ENCODE data around the gene TFB2M. TPM values are rescaled to one million over a fixed set of nuclear protein-coding genes. Genes with fewer than 3 reads are reported as not detected.

Gene TFB2M
- total RNA-seq, 5 donors from 2014 or later (not counting 1 experiment from before 2014, with no cell fraction given) = 8.5 to 11.8 (median 10.1) TPM

- POLR2A ChIA-PET = no interaction called here
- H3K4me3 ChIP-seq (ENCODE audit: control insufficient read depth in 1 of 2, extremely low read depth in 1 of 2, low read length in 1 of 2) = no peak overlapping the region
- H3K9me3 ChIP-seq = no peaks in the 10 kb centered on the region
- ATAC-seq (replicated peaks in 1 of 4) (no peak), DNase-seq (no peak)
- H3K4me3 Mint-ChIP-seq = no peak overlapping the region
- CTCF ChIA-PET = no interaction called here
- H3K4me1 Mint-ChIP-seq = peaks cover 6 to 8% (median 8%) of the 10 kb centered on the region in 3 donors
- H3K27me3 Mint-ChIP-seq = no peaks in the 10 kb centered on the region
- H3K36me3 Mint-ChIP-seq = no peaks in the 10 kb centered on the region
- peaks cover 0 to 16% (median 11%) of the 10 kb centered on the region in 3 donors for H3K9me3 Mint-ChIP-seq
- 86% methylated on average over 10 of the region's 10 CpGs for WGBS (ENCODE audit: insufficient coverage)
- no peak overlapping the region for H3K27ac Mint-ChIP-seq
- H3K4me1 ChIP-seq (ENCODE audit: control insufficient read depth in 1 of 2, extremely low read depth in 1 of 2, insufficient read depth in 2 of 2, low read length in 2 of 2) = peaks cover 0 to 5% of the 10 kb centered on the region in 2 experiments
- peaks cover 0 to 3% of the 10 kb centered on the region in 2 experiments for H3K27me3 ChIP-seq (replicated peaks in 1 of 2; ENCODE audit: control insufficient read depth in 2 of 2, extremely low read depth in 1 of 2, insufficient read depth in 2 of 2, low read length in 1 of 2)
- no peaks in the 10 kb centered on the region for H3K36me3 ChIP-seq (ENCODE audit: control insufficient read depth in 2 of 2, extremely low read depth in 1 of 2, insufficient read depth in 1 of 2, low read length in 1 of 2)
- no peak overlapping the region for H3K27ac ChIP-seq (ENCODE audit: low read length)
Observed at GRCh38 chr1:246512635-246513034, 53.4 kb downstream of the TFB2M start.

DNA sequence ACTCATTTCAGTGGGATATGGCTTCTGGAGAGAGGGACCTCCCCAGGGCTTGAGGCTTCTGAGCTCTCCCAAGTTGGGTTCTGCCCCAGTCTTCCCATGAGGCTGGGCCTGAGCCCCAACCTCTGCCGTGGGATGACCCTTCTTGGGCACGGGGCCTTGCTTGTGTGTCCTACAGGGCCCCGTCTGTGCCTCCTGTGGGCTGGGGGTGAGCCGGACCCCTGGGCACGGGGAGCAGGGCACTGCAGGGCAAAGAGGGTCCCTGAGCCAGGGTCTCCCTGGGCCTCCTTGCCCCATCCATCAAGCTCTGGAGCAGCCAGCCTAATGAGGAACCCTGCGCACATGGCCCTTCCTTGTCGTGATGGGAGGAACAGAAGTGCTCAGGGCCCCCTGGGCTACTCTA is 53.8 kb downstream of the TFB2M start:
- 96% methylated on average over 7 of the region's 7 CpGs for WGBS (ENCODE audit: insufficient coverage)
- ATAC-seq (replicated peaks in 1 of 4) (no peak), DNase-seq (no peak)
- H3K4me1 ChIP-seq (ENCODE audit: control insufficient read depth in 1 of 2, extremely low read depth in 1 of 2, insufficient read depth in 2 of 2, low read length in 2 of 2) = peaks cover 0 to 8% of the 10 kb centered on the region in 2 experiments
- no peaks in the 10 kb centered on the region for H3K9me3 ChIP-seq
- no peak overlapping the region for H3K4me3 Mint-ChIP-seq
- no peak overlapping the region for H3K27ac ChIP-seq (ENCODE audit: low read length)
- H3K9me3 Mint-ChIP-seq = peaks cover 0 to 16% (median 11%) of the 10 kb centered on the region in 3 donors
- H3K36me3 ChIP-seq (ENCODE audit: control insufficient read depth in 2 of 2, extremely low read depth in 1 of 2, insufficient read depth in 1 of 2, low read length in 1 of 2) = no peaks in the 10 kb centered on the region
- ChIA-PET POLR2A (no interaction called here), CTCF (interaction anchor here in 1 of 2 donors (0.7 kb wide), 1 partner anchor 978 kb away, joined by 3 read pairs; no protein-coding TSS in a partner anchor)
- peaks cover 10 to 12% (median 11%) of the 10 kb centered on the region in 3 donors for H3K4me1 Mint-ChIP-seq
- H3K27me3 Mint-ChIP-seq = no peaks in the 10 kb centered on the region
- H3K4me3 ChIP-seq (ENCODE audit: control insufficient read depth in 1 of 2, extremely low read depth in 1 of 2, low read length in 1 of 2) = no peak overlapping the region
- peaks cover 0 to 3% of the 10 kb centered on the region in 2 experiments for H3K27me3 ChIP-seq (replicated peaks in 1 of 2; ENCODE audit: control insufficient read depth in 2 of 2, extremely low read depth in 1 of 2, insufficient read depth in 2 of 2, low read length in 1 of 2)
- H3K27ac Mint-ChIP-seq = no peak overlapping the region
- H3K36me3 Mint-ChIP-seq = no peaks in the 10 kb centered on the region

- H3K27ac Mint-ChIP-seq = no peak overlapping the region
- H3K9me3 ChIP-seq = no peaks in the 10 kb centered on the region
- no peaks in the 10 kb centered on the region for H3K36me3 ChIP-seq (ENCODE audit: control insufficient read depth in 2 of 2, extremely low read depth in 1 of 2, insufficient read depth in 1 of 2, low read length in 1 of 2)
- H3K4me3 ChIP-seq (ENCODE audit: control insufficient read depth in 1 of 2, extremely low read depth in 1 of 2, low read length in 1 of 2) = no peak overlapping the region
- ChIA-PET POLR2A (interaction anchor here in 1 of 2 donors (0.7 kb wide), 1 partner anchor 122 kb away, joined by 4 read pairs; no protein-coding TSS in a partner anchor), CTCF (no interaction called here)
- peaks cover 0 to 16% (median 11%) of the 10 kb centered on the region in 3 donors for H3K9me3 Mint-ChIP-seq
- no peak for DNase-seq
- no peak for ATAC-seq (replicated peaks in 1 of 4)
- peaks cover 0 to 3% of the 10 kb centered on the region in 2 experiments for H3K27me3 ChIP-seq (replicated peaks in 1 of 2; ENCODE audit: control insufficient read depth in 2 of 2, extremely low read depth in 1 of 2, insufficient read depth in 2 of 2, low read length in 1 of 2)
- 94% methylated on average over 6 of the region's 7 CpGs for WGBS (ENCODE audit: insufficient coverage)
- no peak overlapping the region for H3K4me3 Mint-ChIP-seq
- H3K36me3 Mint-ChIP-seq = no peaks in the 10 kb centered on the region
- H3K4me1 ChIP-seq (ENCODE audit: control insufficient read depth in 1 of 2, extremely low read depth in 1 of 2, insufficient read depth in 2 of 2, low read length in 2 of 2) = peaks cover 0 to 12% of the 10 kb centered on the region in 2 experiments
- H3K4me1 Mint-ChIP-seq = peaks cover 14 to 17% (median 15%) of the 10 kb centered on the region in 3 donors
- no peak overlapping the region for H3K27ac ChIP-seq (ENCODE audit: low read length)
- H3K27me3 Mint-ChIP-seq = no peaks in the 10 kb centered on the region
Observed at GRCh38 chr1:246511203-246511602, 54.9 kb downstream of the TFB2M start.

DNA sequence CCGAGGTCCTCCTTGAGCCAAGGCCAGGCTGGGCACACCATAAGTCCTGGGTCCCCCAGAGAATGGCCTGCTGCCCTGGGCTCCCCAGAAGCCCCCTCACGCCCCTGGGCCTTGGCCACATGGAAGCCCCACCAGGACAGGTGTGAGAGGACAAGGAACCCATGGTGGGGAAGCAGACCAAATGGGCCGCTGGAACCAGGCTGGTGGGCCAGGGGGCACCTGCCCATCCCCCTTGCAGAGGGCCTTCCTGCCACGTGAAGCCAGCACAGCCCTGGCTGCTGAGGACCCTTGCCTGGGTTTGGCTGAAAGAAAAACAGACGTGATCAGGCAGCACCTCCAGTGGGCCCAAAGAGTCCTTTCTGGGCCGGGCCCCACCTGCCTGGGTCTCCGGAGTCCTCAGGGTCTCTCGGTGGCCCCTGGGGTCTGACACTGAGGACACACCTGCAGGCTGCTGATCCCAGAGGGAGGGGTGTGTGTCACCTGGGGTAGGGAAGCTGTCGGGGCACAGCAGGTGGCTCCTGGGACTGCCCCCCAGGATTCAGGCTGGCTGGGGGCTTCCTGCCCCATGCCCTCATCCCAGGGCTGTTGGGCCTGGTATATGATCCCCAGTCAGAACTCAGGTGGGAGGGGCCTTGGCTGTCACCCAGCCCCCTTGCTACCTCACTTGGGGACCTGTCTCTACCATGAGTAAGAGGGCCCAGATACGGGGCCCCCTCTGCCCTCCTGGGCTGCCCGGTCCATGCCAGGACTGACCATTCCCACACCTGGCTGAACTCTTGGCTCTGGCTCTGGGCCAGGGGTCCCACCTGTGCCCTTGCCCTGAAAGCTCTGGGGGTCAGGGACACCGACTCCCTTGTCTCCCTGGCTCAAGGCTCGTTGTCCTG is 55.7 kb downstream of the TFB2M start:
- Mint-ChIP-seq H3K27me3 (no peaks in the 10 kb centered on the region), H3K4me1 (peaks cover 22 to 25% (median 23%) of the 10 kb centered on the region in 3 donors), H3K27ac (no peak overlapping the region), H3K36me3 (no peaks in the 10 kb centered on the region), H3K4me3 (no peak overlapping the region), H3K9me3 (peaks cover 0 to 11% (median 5%) of the 10 kb centered on the region in 3 donors)
- Histone ChIP-seq H3K27me3 (replicated peaks in 1 of 2; ENCODE audit: control insufficient read depth in 2 of 2, extremely low read depth in 1 of 2, insufficient read depth in 2 of 2, low read length in 1 of 2) (peaks cover 0 to 3% of the 10 kb centered on the region in 2 experiments), H3K36me3 (ENCODE audit: control insufficient read depth in 2 of 2, extremely low read depth in 1 of 2, insufficient read depth in 1 of 2, low read length in 1 of 2) (no peaks in the 10 kb centered on the region), H3K9me3 (no peaks in the 10 kb centered on the region), H3K4me3 (ENCODE audit: control insufficient read depth in 1 of 2, extremely low read depth in 1 of 2, low read length in 1 of 2) (no peak overlapping the region), H3K4me1 (ENCODE audit: control insufficient read depth in 1 of 2, extremely low read depth in 1 of 2, insufficient read depth in 2 of 2, low read length in 2 of 2) (peaks cover 0 to 16% of the 10 kb centered on the region in 2 experiments), H3K27ac (ENCODE audit: low read length) (no peak overlapping the region)
- CTCF ChIA-PET = no interaction called here
- DNase-seq (no peak), ATAC-seq (replicated peaks in 1 of 4) (no peak)
- 84% methylated on average over 12 of the region's 13 CpGs for WGBS (ENCODE audit: insufficient coverage)
- POLR2A ChIA-PET = no interaction called here

DNA sequence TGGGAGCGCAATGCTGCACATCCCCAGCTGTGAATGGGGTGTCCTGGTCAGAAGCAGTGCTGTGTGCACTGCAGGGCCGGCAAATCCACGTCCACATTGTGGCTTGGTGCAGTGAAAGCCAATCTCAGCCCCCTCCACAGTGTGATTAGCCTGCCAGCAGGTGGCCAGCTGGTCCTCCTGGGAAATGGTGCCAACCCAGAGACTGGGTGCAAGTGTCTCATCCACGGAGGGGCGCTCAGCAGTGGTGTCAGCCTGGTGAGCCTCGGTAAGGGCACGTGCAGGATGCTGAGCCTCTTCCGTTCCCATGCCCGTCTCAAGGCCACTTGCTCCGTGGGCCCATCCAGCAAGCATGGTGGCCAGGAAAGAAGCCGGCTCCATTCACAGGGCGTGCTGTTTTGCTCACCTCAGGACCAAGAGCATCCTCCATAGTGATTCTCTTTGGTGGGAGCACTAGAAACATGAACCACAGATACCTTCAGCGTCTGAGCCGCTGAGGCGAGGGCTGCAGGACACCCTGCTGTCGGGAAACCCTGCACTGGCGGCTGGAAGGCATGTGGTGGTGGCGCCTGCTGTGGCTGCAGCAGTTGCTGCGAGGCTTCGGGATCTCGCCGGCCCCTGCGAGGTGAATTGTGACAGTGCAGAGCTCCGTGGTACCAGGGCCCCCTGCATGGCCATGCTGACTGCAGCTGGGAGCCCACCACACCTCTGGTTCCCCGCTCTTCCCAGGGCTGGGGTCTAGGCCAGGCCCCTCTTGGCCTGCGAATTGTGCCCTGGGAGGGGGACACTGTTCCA is 57.0 kb downstream of the TFB2M start:
- Mint-ChIP-seq H3K9me3 (peaks cover 0 to under 1% (median 0%) of the 10 kb centered on the region in 3 donors), H3K4me1 (peaks cover 24 to 28% (median 27%) of the 10 kb centered on the region in 3 donors), H3K27me3 (no peaks in the 10 kb centered on the region), H3K27ac (no peak overlapping the region), H3K36me3 (no peaks in the 10 kb centered on the region), H3K4me3 (peak overlapping the region in 1 of 3 donors; percentile 90)
- ChIA-PET POLR2A (no interaction called here), CTCF (interaction anchor here (1.2 to 2.2 kb wide), 2 partner anchors 11 to 12 kb away, joined by 4 to 15 read pairs; no protein-coding TSS in a partner anchor)
- Histone ChIP-seq H3K9me3 (no peaks in the 10 kb centered on the region), H3K4me1 (ENCODE audit: control insufficient read depth in 1 of 2, extremely low read depth in 1 of 2, insufficient read depth in 2 of 2, low read length in 2 of 2) (peaks cover 0 to 16% of the 10 kb centered on the region in 2 experiments), H3K27ac (ENCODE audit: low read length) (no peak overlapping the region), H3K36me3 (ENCODE audit: control insufficient read depth in 2 of 2, extremely low read depth in 1 of 2, insufficient read depth in 1 of 2, low read length in 1 of 2) (no peaks in the 10 kb centered on the region), H3K4me3 (ENCODE audit: control insufficient read depth in 1 of 2, extremely low read depth in 1 of 2, low read length in 1 of 2) (no peak overlapping the region), H3K27me3 (replicated peaks in 1 of 2; ENCODE audit: control insufficient read depth in 2 of 2, extremely low read depth in 1 of 2, insufficient read depth in 2 of 2, low read length in 1 of 2) (peaks cover 0 to 3% of the 10 kb centered on the region in 2 experiments)
- WGBS (ENCODE audit: insufficient coverage) = 97% methylated on average over 19 of the region's 26 CpGs
- no peak for ATAC-seq (replicated peaks in 1 of 4)
- DNase-seq = no peak
